H9 (cell line): Measurements from ENCODE around the gene TMEM219. TPM values are rescaled to one million over a fixed set of nuclear protein-coding genes. Genes with fewer than 3 reads are reported as not detected.

Source experiments
- DNase-seq: peaks from one replicate; pipeline ENCODE4 v3.0.0-alpha.2; 2017
- H2AFZ ChIP-seq: one replicate; pipeline ENCODE4 v1.6.1; 2013; ENCODE audit warnings: mild to moderate bottlenecking, low read length, control low read depth, moderate library complexity
- H2AK5ac ChIP-seq: 2 replicates; pipeline ENCODE4 v1.6.1; 2013; ENCODE audit warnings: low read length, control low read depth, mixed read lengths; ENCODE audit not compliant: insufficient read length
- H2BK120ac ChIP-seq: one replicate; pipeline ENCODE4 v1.6.1; 2013; ENCODE audit warnings: low read depth, mild to moderate bottlenecking, low read length, control low read depth, inconsistent platforms; ENCODE audit not compliant: poor library complexity, severe bottlenecking
- H2BK12ac ChIP-seq: 2 replicates; pipeline ENCODE4 v1.6.1; 2013; ENCODE audit warnings: low read length, control low read depth, mixed read lengths, low read depth; ENCODE audit not compliant: insufficient read length
- H2BK15ac ChIP-seq: 2 replicates; pipeline ENCODE4 v1.6.1; 2013; ENCODE audit warnings: low read depth, low read length, control low read depth
- H2BK20ac ChIP-seq: one replicate; pipeline ENCODE4 v1.6.1; 2013; ENCODE audit warnings: low read depth, mild to moderate bottlenecking, low read length, control low read depth, inconsistent platforms; ENCODE audit not compliant: poor library complexity, severe bottlenecking
- H2BK5ac ChIP-seq: 2 replicates; pipeline ENCODE4 v1.6.1; 2013; ENCODE audit warnings: low read length, control low read depth, mixed read lengths; ENCODE audit not compliant: insufficient read length
- H3K14ac ChIP-seq: 2 replicates; pipeline ENCODE4 v1.6.1; 2013; ENCODE audit warnings: low read length, control low read depth; ENCODE audit not compliant: insufficient read depth
- H3K18ac ChIP-seq: 2 replicates; pipeline ENCODE4 v1.6.1; 2013; ENCODE audit warnings: low read depth, mild to moderate bottlenecking, mixed read lengths, low read length, control low read depth; ENCODE audit not compliant: insufficient read length
- H3K23ac ChIP-seq: 2 replicates; pipeline ENCODE4 v1.6.1; 2013; ENCODE audit warnings: low read length, control low read depth, mixed read lengths, low read depth; ENCODE audit not compliant: insufficient read length
- H3K23me2 ChIP-seq: 2 replicates; pipeline ENCODE4 v1.6.1; 2013; ENCODE audit warnings: low read depth, mild to moderate bottlenecking, mixed read lengths, low read length, control low read depth; ENCODE audit not compliant: insufficient read length, poor library complexity, severe bottlenecking
- H3K27ac ChIP-seq: 2 replicates; pipeline ENCODE4 v1.5.1; 2013; ENCODE audit warnings: low read length, control low read depth, mixed read lengths, low read depth; ENCODE audit not compliant: insufficient read length
- H3K27me3 ChIP-seq: 2 replicates; pipeline ENCODE4 v1.6.1; 2013; ENCODE audit warnings: low read length, control low read depth, inconsistent platforms; ENCODE audit not compliant: insufficient read depth
- H3K4ac ChIP-seq: 2 replicates; pipeline ENCODE4 v1.6.1; 2013; ENCODE audit warnings: low read depth, mild to moderate bottlenecking, control low read depth, inconsistent platforms, low read length, moderate library complexity
- H3K4me1 ChIP-seq: 2 replicates; pipeline ENCODE4 v1.6.1; 2013; ENCODE audit warnings: low read length, control low read depth, inconsistent platforms; ENCODE audit not compliant: insufficient read depth
- H3K4me2 ChIP-seq: 2 replicates; pipeline ENCODE4 v1.6.1; 2013; ENCODE audit warnings: low read length, control low read depth, mixed read lengths; ENCODE audit not compliant: insufficient read length, insufficient read depth
- H3K56ac ChIP-seq: 2 replicates; pipeline ENCODE4 v1.6.1; 2013; ENCODE audit warnings: low read depth, mild to moderate bottlenecking, mixed read lengths, low read length, control low read depth; ENCODE audit not compliant: insufficient read length
- H3K79me1 ChIP-seq: 2 replicates; pipeline ENCODE4 v1.6.1; 2013; ENCODE audit warnings: low read depth, mild to moderate bottlenecking, moderate library complexity, low read length, control low read depth, inconsistent platforms; ENCODE audit not compliant: insufficient read depth, poor library complexity, severe bottlenecking
- H3K79me2 ChIP-seq: 2 replicates; pipeline ENCODE4 v1.6.1; 2013; ENCODE audit warnings: low read length, control low read depth, inconsistent platforms; ENCODE audit not compliant: insufficient read depth
- H3K9ac ChIP-seq: 2 replicates; pipeline ENCODE4 v1.6.1; 2013; ENCODE audit warnings: low read length, control low read depth, mixed read lengths; ENCODE audit not compliant: insufficient read length; ENCODE audit errors: extremely low read depth
- H3K9me3 ChIP-seq: one replicate; pipeline ENCODE4 v1.6.1; 2013; ENCODE audit warnings: low read depth, low read length, inconsistent platforms; ENCODE audit not compliant: control insufficient read depth
- H3T11ph ChIP-seq: one replicate; pipeline ENCODE4 v1.6.1; 2013; ENCODE audit warnings: mild to moderate bottlenecking, low read length, control low read depth, inconsistent platforms
- H4K20me1 ChIP-seq: one replicate; pipeline ENCODE4 v1.6.1; 2013; ENCODE audit not compliant: control insufficient read depth, insufficient read length, insufficient read depth
- H4K5ac ChIP-seq: 2 replicates; pipeline ENCODE4 v1.6.1; 2013; ENCODE audit warnings: low read depth, mild to moderate bottlenecking, mixed read lengths, low read length, control low read depth; ENCODE audit not compliant: insufficient read length
- H4K8ac ChIP-seq: replicated peaks from 2 replicates; pipeline ENCODE4 v1.6.1; 2013; ENCODE audit warnings: low read length, control low read depth, mixed read lengths, low read depth; ENCODE audit not compliant: insufficient read length
- H4K91ac ChIP-seq: 2 replicates; pipeline ENCODE4 v1.6.1; 2013; ENCODE audit warnings: low read depth, mild to moderate bottlenecking, moderate library complexity, mixed read lengths, low read length, control low read depth; ENCODE audit not compliant: insufficient read length
- H3K27ac Mint-ChIP-seq, 3 experiments: 2 replicates in 2 of 3; 3 replicates in 1 of 3; pipeline ENCODE4 v1.8.0; 2020 to 2021; ENCODE audit warnings: mixed read lengths in 3 of 3, mild to moderate bottlenecking in 1 of 3, moderate library complexity in 1 of 3
- H3K27me3 Mint-ChIP-seq: 2 replicates; pipeline ENCODE4 v1.8.0; 2021; ENCODE audit warnings: low read depth, mild to moderate bottlenecking, moderate library complexity, mixed read lengths
- H3K36me3 Mint-ChIP-seq, 3 experiments: 2 replicates in 2 of 3; 3 replicates in 1 of 3; pipeline ENCODE4 v1.8.0; 2020 to 2021; ENCODE audit warnings: low read depth in 3 of 3, mixed read lengths in 3 of 3; ENCODE audit not compliant: insufficient read depth in 1 of 3
- H3K4me1 Mint-ChIP-seq, 2 experiments: 2 replicates each; pipeline ENCODE4 v1.8.0; 2020; ENCODE audit warnings: mixed read lengths in 2 of 2
- H3K4me3 Mint-ChIP-seq, 2 experiments: 2 replicates in 1 of 2; 3 replicates in 1 of 2; pipeline ENCODE4 v1.8.0; 2020 to 2021; ENCODE audit warnings: mild to moderate bottlenecking in 2 of 2, mixed read lengths in 2 of 2, moderate library complexity in 1 of 2
- H3K9me3 Mint-ChIP-seq, 2 experiments: 2 replicates in 1 of 2; 3 replicates in 1 of 2; pipeline ENCODE4 v1.8.0; 2020; ENCODE audit warnings: mild to moderate bottlenecking in 2 of 2, mixed read lengths in 2 of 2, moderate library complexity in 1 of 2
- CTCF ChIP-seq: fragments of 200-600 bp; sonication (generic); conservative IDR thresholded peaks from 3 replicates; pipeline ENCODE4 v1.8.0; 2021; ENCODE audit warnings: antibody characterized with exemption, mild to moderate bottlenecking
- WGBS: extraction: QIAGEN DNeasy Blood & Tissue Kit; methylation state at CpG from one replicate; pipeline ENCODE4 v1.1.7; 2013; ENCODE audit warnings: missing lambda C conversion rate, low lambda C conversion rate, mixed read lengths; ENCODE audit not compliant: insufficient read length; ENCODE audit errors: extremely low coverage; 5-methylcytosine and 5-hydroxymethylcytosine counted together
- total RNA-seq: library from RNA; stranded (reverse); gene quantifications from 2 replicates; pipeline ENCODE4 v1.2.1, GENCODE V29; 2021

TMEM219 gene
- total RNA-seq, 1 experiment from 2014 or later, result 89.1 TPM

GRCh38 chr16:29972500-29972899 is 10.6 kb downstream of the TMEM219 start:
- Histone ChIP-seq H3K4me2 (no peak overlapping the region), H2AFZ (no peak overlapping the region), H4K8ac (no peak overlapping the region), H2BK12ac (no peak overlapping the region), H3K18ac (no peak overlapping the region), H3T11ph (no peak overlapping the region), H3K9me3 (peaks cover 7% of the 10 kb centered on the region), H2BK5ac (no peak overlapping the region), H3K27me3 (peaks cover 3% of the 10 kb centered on the region; the same call in 1 of the 2 replicates), H4K91ac (no peak overlapping the region), H2BK20ac (no peak overlapping the region), H2BK15ac (no peak overlapping the region), H3K23ac (no peak overlapping the region), H3K4me1 (peaks cover 3% of the 10 kb centered on the region; the same call in 1 of the 2 replicates), H3K4ac (no peak overlapping the region), H2BK120ac (no peak overlapping the region), H3K79me1 (peaks cover 7% of the 10 kb centered on the region), H3K79me2 (peaks cover 5% of the 10 kb centered on the region; the same call in 1 of the 2 replicates), H3K9ac (no peak overlapping the region), H3K23me2 (peaks cover 14% of the 10 kb centered on the region), H3K27ac (no peak overlapping the region), H3K14ac (no peak overlapping the region), H4K20me1 (no peaks in the 10 kb centered on the region), H3K56ac (no peak overlapping the region), H2AK5ac (no peak overlapping the region), H4K5ac (no peak overlapping the region)
- H3K9me3 Mint-ChIP-seq, result peaks cover 14 to 16% of the 10 kb centered on the region in 2 experiments
- WGBS, result no CpG with 5 or more reads among the region's 1 CpG
- peaks cover 35 to 46% (median 45%) of the 10 kb centered on the region in 3 experiments for H3K36me3 Mint-ChIP-seq
- H3K27me3 Mint-ChIP-seq, result peaks cover 16% of the 10 kb centered on the region
- no peak overlapping the region for H3K27ac Mint-ChIP-seq
- peaks cover 29% of the 10 kb centered on the region in 2 experiments for H3K4me1 Mint-ChIP-seq
- no peak for DNase-seq
- peak overlapping the region in 1 of 2 experiments; percentile 95; a peak in 1 of 5 replicates for H3K4me3 Mint-ChIP-seq
- no peak for TF ChIP-seq CTCF
